GM21528 (cell line): ENCODE results near the gene LHPP.

Experiments
- ATAC-seq: cut with Tn5 transposase; IDR thresholded peaks from one replicate; pipeline ENCODE4 v1.9.1; 2021; ENCODE audit warnings: mild to moderate bottlenecking, moderate library complexity; ENCODE audit not compliant: unreplicated experiment, low FRiP score

Gene LHPP

DNA sequence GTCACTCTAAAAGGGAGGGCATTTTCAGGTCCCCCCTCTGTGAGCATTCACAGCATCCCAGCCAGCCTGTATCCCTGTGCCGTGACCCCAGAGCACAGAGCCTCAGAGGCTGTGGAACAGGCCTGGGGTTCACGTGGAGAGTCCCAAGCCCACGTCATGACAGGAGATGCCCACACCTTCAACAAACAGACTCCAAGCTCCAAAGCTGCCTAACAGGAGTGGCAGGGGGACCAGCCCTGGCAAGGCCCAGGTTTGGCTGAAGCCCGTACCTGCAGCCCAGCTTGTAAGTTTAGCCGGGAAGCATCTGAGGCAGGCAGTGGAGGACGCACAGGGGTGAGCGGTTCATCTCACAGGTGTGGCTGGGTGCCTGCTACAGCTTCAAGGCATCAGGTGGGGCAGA lies 33.5 kb downstream of the LHPP start:
- no peak for ATAC-seq

DNA sequence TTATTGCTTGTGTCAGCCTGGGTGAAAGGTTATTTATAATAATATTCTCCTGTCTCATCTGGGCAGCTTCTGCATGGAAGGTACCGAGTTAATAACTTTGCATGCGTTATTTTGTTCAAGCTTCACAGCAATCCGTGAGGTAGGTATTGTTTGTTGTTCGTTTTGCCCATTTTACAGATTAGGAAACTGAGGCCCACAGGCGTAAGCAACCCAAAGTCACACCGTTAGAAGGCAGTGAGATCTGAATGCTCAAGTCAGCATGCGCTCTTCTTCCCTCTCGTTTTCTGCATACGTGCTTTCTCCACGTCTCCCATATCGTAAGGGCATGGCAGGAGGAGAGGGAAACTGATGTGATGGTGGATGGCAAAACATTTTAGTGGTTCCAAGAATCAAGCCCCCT lies 34.1 kb downstream of the LHPP start:
- ATAC-seq = no peak

DNA sequence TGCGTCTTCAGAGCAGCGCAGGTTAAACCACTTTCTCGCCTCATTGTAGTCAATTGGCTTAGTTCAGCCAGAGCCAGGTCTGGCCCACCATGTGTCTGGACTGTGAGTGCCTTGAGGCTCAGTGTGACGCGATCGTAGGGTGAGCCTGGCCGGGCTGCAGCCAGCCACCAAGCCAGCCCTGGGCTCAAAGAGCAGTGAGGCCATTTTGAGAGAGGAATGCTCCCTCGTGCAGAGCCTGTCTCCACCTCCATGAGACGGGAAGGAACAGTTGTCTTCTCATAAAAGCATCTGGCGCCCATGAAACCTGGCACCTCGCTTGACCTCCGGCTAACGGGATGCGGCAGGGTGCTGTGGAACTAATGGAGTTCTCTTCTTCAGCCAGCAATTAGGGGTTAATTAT lies 34.5 kb downstream of the LHPP start:
- ATAC-seq = no peak

DNA sequence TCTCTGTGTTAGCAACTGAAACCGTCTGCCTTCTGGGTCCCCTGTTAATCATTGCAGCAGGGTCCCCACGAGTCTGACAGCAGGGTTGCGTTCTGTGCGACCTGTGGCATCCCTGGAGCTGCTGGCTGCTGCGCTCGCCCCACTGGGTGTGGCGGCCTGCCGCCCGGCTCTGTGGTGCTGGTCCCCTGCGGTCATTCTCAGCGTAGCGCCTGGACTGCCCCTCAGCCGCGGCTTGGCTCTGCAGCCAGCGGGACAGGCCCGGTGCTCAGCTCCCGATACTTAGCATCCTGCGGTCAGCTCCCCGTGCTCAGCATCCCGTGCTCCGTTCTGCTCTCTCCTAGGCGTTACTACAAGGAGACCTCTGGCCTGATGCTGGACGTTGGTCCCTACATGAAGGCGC lies 35.0 kb downstream of the LHPP start:
- ATAC-seq = no peak

DNA sequence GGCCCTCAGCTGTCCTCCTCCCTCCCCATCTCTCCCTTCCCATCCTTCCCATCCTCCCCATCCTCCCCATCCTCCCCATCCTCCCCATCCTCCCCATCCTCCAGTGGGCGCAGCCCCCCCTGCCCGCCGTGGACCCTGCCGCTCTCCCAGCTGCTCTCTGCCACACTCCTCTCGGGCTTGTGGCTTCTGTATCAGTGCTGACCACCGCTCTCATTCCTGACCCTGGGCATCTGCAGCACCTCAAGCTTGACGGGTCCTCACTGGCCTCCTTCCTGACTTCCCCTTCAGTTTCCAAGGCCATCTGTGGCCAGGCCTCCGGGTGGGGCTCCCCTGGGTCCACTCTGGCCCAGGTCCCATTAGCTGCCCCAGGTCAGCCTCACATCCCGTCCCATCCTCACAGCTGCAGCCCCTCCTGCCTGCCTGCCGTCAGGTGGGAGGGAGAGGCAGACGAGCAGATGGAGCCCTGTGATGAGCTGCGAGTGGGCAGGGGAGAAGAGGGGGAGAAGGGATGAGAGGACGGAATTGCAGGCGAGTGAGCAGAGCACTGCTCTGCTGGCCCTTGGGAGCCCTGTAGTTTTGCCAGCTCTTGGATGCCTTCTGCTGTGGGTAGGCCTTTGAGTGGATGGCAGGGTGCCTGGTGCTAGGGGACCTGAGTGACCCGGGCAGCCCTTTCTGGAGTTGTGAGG lies 35.7 kb downstream of the LHPP start:
- no peak for ATAC-seq

DNA sequence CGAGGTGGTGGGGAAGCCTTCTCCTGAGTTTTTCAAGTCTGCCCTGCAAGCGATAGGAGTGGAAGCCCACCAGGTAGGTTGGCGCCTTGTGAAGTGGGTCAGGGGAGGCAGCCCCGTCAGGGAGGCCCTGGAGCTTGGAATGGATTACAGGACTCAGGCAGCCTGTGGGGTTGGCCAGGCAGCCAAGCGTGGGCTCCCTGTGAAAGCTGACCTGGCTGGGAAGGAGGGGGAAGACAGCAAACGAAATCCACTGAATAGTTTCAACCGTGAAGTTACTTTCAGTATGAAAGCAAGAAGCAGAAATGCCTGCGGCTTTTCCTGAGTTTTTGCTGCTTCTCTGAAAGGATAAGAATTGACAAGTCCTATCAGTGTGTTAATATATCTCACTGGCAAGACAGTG lies 36.4 kb downstream of the LHPP start:
- no peak for ATAC-seq

DNA sequence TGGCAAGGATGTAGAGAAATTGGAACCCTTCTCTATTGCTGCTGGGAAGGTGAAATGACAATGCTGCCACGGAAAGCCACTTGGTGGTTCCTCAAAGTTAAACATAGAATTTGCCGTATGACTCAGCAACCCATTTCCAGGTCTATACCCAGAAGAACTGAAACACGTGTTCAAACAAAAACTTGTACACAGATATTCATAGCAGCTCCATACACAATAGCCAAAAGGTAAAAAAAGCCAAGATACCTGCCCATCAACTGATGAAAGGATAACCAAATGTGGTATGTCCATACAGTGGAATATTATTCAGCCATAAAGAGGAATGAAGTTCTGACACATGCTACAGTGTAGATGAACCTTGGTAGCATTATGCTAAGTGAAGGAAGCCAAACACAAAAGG lies 39.1 kb downstream of the LHPP start:
- no peak for ATAC-seq

DNA sequence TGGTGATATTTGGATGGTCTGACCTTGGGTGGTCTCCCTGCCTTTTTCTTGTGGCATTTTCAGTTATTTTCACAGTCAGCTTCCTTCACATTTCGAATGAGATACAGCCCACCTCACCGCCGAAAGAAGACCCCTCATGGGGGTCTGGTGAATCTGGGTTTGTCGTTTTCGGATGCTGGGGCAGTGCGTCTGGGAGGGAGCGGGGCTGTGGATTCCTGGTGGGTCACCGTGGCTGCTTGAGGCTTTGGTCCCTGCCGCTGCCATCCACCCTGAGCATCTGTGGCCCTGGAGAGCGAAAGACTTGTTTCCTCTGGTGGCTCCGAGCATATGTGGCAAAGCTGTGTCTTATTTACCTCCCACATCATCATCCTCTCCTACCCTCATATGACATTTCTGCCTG lies 43.1 kb downstream of the LHPP start:
- ATAC-seq = no peak

DNA sequence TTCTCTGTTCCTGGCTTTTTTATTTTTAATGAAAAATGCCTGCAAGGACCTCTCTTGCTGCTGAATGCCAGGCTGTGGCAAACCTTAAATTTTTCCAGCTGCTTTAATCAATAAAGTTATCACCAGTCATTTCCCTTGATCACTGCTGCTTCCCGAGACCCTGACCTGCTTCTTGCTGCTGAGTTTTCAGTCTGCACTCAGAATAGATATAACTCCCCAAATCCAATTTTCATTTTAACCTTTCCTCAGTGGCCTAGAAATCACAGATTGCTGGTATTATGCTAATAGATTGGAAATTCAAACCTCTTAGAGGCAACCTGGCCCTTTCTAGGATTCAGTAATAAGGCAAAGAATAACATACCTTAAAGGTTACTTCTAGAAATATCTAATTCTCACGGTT lies 43.7 kb downstream of the LHPP start:
- no peak for ATAC-seq

DNA sequence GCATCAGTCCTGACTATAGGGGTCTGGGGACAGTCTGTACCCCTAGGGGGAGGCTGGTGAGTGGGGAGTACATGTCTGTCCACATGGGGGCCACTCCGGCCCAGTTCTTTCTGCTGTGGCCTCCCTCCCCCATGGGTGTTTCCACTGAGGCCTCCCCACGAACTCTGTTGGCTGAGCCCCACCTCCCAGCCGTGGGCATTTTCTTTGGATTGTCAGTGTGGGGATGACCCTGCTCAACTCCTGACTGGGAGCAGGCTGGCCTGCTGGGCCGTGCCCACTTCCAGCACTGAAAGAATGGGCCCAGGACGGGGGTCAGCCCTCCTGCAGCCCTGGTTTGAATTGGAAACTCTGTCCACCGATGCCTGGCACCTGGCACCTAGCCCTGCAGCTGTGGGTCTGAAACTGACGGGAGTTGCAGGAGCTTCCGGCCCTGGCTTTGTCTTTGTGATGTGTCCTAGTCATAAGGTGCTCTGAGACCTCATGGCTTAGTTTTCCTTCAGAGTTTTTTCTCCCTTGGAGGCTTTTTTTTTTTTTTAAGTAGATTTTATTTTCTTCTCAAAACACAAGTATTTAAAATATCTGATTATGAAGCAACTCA lies 46.5 kb downstream of the LHPP start:
- ATAC-seq = no peak

DNA sequence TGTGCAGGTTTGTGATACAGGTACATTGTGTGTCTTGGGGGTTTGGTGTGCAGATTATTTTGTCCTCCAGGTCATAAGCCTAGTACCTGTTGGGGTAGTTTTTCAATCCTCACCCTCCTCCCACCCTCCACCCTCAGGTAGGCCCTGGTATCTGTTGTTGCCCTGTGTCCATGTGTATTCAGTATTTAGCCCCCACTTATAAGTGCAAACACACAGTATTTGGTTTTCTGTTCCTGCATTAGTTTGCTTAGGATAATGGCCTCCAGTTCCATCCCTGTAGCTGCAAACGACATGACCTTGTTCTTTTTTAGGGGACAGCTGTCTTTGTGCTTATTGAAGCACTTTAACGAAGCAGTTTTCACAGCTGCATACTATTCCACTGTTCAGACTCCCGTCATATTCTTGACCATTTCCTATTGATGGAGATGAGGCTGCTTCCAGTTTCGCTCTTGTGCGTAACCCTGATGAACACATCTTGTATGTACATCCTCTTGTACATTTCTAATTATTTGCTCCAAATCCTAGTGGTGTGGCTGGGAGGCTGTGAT lies 47.4 kb downstream of the LHPP start:
- ATAC-seq = no peak

DNA sequence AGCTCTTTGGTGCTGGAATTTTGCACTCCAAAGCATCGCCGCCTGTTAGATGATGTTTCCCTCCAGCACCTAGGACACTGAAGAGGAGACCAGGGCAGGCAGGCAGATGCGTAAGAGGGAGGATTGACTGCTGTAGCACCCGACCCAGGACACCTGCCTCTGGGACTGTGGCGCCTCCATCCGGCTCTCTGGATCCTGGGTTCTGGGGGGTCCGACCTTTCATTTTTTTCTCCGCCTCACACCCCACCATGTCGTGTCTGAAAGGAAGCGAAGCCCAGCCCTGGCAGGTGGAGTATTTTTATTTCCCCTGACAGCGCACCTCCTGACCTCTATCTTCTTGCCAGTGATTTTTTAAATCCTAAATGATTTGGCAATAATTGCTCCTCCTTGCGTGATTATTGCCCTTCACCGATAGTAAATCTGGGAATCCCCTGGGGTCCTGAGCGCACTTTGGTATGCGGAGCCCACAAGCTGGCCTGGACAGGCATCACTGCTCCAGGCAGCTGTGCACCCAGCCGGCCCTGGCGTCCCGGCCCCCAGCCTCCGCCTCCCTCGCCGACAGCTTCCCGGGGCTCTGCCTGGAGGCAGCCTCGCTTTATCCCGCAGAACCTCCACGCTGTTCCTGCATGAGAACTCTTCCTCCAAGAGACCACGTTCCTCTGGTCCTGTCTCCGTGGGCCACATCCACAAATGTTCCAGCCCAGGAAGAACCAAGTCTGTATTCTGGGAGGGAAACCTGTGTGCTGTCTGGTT lies 48.4 kb downstream of the LHPP start:
- ATAC-seq = no peak

DNA sequence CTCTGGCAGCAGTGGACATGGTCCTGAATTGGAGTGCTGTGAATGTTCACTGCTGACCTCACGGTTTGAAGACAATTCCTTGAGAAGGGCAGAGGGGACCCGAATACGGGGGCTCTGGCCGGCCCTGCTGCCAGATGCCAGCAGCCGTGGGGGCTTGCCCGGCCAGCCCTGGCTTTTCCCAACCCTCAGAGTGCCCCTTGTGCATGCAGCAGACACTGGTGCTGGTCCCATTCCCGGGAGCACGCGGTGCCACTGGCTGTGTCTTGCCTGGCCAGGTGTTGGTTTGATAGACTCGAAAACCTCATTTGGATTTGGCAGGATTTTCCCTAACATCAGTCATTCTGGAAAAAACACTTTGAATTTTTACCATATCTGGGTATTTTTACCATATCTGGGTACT lies 49.1 kb downstream of the LHPP start:
- no peak for ATAC-seq

DNA sequence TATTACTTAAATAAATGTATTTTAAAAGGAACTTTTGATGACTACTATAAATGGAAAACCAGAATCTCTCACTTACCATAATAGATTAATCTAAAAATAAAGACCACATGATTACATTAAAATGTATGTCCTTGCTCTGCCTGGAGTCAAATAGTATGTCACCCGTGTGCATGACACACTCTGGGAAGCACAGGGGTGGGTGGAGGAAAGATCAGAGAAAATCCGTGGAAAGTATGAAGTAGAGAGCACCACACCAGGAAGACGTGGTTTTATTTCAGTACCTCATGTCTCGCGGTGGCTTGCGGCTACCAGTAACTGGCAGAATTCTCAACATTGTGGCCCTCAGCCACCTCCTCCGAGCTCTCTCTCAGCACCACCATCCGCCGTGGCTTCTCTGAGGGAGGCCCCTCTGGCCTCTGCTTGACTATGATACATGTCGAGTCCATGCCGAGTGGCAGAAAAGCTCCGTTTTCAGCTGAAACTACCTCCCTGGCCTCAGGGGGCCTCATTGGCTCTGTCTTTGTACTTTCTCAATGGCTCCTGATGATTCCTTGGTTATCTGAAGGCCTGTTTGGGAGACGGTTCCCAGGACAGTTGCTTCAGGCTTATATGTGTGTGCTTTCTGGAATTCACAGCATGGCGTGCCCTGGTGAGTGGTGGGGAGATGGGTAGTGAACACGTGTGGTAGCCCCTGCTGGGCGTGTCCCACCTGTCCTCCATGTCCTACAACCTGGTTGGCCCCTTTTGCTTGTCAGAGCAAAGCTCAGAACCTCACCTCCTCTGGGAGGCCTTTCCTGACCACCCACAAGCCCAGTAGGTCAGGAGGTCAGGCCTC lies 49.8 kb downstream of the LHPP start:
- no peak for ATAC-seq

DNA sequence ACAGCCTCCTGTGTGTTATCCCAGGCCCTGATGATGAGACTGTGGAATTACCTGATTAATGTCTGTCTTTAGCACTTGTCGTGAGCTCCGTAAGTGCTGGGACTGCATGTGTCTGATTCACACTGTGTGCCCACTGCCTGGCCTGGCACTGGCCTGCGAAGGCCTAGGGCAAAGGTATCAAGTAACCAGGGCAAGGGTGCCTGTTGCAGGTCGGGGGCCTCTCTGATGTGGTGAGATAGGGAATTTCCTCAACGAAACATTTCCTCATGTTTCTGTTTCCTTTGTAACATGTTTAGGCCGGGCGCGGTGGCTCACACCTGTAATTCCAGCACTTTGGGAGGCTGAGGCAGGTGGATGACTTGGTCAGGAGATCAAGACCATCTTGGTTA lies 50.4 kb downstream of the LHPP start:
- ATAC-seq = no peak

DNA sequence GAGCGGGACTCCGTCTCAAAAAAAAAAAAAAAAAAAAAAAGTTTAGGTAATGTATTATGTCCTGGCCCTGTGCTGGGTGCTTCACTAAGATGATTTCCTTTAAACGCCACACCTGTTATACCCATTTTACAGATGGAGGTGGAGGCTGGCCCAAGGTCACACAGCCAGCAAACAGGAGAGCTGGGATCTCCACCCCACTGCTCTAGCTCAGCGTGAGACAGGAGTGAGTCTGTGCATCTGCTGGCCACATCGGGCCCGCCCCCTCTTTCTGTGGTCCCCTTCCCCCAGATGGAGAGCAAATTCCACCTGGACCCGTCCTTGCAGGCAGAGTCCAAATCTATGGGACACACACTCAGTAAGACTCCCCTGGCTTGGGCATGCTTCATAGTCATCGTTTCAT lies 51.0 kb downstream of the LHPP start:
- no peak for ATAC-seq

DNA sequence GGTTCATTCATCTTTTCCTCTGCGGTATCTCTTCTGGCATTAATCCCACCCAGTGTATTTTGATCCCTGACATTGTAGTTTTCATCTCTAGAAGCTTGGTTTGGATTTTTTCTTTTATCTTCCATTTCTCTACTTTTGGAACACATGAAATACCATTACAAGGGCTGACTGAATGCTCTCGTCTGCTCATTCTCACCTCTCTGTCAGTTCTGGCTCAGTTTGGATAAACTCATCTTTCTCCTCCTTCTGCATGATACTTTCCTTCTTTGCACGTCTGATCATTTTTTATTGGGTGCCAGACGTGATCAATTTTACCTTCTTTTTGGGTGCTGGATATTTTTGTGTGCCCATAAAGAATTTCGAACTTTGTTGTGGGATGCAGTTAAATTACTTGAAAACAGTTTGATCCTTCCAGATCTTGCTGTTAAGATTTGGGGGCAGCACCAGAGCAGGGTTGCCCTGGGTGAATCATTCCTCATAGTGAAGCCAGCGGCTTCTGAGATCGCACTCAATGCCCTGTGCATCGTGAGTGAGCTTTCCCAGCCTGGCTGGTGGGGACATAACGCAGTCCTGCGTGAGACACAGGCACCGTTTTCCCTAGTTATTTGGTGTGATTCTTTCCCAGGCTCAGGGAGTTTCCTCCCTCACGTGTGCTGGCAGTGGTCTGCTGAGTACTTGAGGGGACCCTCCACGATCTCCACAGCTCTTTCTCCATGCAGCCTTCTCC lies 53.8 kb downstream of the LHPP start:
- ATAC-seq = no peak

DNA sequence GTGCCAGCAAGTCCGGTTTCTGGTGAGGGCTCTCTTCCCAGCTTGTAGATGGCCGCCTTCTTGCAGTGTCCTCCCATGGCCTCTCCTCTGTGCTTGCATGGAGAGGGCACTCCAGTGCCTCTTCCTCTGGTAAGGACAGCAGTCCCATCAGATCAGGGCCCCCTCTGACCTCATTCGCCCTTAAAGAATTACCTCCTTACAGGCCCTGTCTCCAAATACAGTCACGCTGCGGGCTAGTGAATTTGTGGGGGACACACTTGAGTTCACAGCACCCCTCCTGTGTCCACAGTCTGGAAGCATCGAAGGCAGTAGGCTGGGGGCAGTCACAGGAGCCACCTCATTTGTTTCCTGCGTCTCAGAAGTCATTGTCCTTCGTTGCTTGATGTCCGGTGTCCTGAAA lies 54.6 kb downstream of the LHPP start:
- ATAC-seq = no peak

DNA sequence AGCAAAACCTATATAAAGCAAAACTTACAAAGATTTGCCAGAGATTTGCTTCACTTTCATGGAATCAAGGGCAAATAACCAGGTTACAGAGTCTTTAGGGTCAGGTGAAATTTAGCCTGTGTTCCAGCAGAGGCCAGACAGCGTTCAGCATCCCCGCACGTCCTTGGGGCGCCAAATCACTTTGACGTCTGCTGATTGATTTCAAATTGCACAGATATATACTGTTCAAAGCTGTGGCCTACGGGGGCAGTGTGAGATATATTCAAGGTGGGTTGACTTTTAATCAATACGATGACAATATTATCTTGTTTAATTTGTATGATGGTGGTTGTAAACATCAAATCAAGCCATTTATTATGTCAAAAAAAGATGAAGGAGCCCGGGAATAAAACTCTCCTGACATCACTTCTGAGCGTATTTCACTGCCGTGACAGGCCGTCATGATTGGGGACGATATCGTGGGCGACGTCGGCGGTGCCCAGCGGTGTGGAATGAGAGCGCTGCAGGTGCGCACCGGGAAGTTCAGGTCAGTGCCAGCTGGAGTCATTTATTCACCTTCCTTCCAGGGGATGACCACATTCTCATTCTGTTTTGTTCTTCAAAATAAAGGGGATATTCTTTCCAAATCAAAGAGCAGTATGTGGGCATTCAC lies 55.2 kb downstream of the LHPP start:
- no peak for ATAC-seq

DNA sequence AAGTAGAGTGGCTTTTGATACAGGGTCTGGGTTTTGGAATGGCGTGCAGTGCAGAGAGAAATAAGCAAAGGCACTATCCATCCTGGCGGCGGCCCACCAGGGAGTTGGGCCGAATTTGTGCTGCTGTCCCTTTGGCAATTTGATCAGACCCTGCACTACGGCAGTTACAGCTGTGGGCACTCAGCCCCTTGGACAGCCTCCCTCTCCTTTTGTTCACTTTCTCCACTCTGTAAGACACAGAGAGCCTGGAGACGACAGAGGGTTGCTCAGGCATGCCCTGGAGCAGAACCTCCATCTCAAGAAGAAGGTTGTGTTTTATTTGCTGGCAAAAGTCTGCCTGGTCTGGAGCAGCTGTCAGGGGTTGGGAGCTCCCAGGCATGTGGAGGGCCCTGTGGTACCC lies 55.8 kb downstream of the LHPP start:
- ATAC-seq = no peak
